Measurements from ENCODE around the gene CRYGS. TPM values are rescaled to one million over a fixed set of nuclear protein-coding genes. Genes with fewer than 3 reads are reported as not detected.

CRYGS gene
- total and polyA plus RNA-seq, 9 of the 15 experiments (the other 6 are each of a cell fraction or from before 2014, with no cell fraction given): 1.5 to 3.8 (median 2.0) TPM

DNA sequence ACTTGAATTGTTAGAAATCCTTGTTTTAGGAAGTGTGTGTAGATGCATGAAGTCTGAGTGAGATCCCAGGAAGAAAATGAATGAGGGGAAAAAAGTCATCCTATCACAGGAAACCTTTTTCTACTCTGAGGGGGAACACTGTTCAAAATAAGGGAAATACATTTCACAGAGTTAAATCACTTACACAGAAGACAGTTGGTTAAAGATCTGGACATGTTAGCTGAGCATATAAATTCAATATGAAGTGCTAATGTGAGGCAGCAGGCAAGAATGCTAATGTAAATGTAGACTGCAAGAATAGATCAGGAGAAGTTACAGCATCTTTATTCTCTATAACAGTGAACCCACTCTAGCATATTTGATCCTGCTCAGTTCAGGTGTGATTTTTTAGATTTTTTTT lies 20.4 kb upstream of the CRYGS start (continued):
- TF ChIP-seq, protein P1, sequence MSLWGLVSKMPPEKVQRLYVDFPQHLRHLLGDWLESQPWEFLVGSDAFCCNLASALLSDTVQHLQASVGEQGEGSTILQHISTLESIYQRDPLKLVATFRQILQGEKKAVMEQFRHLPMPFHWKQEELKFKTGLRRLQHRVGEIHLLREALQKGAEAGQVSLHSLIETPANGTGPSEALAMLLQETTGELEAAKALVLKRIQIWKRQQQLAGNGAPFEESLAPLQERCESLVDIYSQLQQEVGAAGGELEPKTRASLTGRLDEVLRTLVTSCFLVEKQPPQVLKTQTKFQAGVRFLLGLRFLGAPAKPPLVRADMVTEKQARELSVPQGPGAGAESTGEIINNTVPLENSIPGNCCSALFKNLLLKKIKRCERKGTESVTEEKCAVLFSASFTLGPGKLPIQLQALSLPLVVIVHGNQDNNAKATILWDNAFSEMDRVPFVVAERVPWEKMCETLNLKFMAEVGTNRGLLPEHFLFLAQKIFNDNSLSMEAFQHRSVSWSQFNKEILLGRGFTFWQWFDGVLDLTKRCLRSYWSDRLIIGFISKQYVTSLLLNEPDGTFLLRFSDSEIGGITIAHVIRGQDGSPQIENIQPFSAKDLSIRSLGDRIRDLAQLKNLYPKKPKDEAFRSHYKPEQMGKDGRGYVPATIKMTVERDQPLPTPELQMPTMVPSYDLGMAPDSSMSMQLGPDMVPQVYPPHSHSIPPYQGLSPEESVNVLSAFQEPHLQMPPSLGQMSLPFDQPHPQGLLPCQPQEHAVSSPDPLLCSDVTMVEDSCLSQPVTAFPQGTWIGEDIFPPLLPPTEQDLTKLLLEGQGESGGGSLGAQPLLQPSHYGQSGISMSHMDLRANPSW (CRISPR knock-in tag; IDR thresholded peaks at IDR 0.05): no peak
- no peak for TF ChIP-seq EHMT2 (IDR thresholded peaks at IDR 0.05)
- no peak for TF ChIP-seq SMARCA4 (IDR thresholded peaks at IDR 0.05)
- TF ChIP-seq ZNF766 (CRISPR knock-in tag; conservative IDR thresholded peaks at IDR 0.05): no peak
- no peak for TF ChIP-seq ZNF354B (CRISPR knock-in tag; IDR thresholded peaks at IDR 0.05)
- TF ChIP-seq JUNB (CRISPR knock-in tag; conservative IDR thresholded peaks at IDR 0.05): no peak

DNA sequence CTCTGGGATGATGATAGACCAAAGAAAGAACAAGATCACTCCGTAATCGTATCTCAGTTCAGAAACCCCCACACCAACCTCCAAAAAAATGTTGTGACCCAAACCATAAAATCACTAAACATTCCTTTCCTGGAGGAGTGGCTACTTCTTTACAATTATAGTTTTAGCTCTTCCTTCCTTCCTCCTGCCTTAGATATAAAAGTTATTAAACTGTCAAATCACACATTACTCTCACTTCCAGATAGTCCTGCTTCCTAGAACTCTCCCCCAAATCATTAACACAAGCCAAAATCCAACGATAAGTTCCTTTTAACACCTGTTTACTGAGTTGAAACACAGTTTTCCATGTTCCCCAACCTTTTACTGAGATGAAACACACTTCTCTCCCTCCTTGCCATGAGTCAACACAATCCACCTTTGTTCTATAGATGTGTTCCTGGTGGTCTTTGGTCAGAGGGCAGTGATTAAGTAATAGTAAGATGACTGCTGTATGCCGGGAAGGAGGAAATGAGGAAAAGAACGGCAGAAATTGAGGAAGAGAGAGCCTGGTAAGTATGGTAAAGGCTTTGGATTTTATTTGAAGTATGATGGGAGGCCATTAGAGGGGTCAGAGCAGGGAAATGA lies 8.3 kb upstream of the CRYGS start:
- no peak for FAIRE-seq
- peaks cover 80% of the 10 kb centered on the region for H3K36me3 ChIP-seq (ENCODE audit: control insufficient read depth, insufficient read depth, low read length)
- TF ChIP-seq GABPA (tag; conservative IDR thresholded peaks at IDR 0.05; ENCODE audit: low read depth) (no peak), POLR2H (tag; IDR thresholded peaks at IDR 0.05; ENCODE audit: low read depth) (no peak), CSDE1 (IDR thresholded peaks at IDR 0.05) (no peak)
- TF ChIP-seq, protein P2, sequence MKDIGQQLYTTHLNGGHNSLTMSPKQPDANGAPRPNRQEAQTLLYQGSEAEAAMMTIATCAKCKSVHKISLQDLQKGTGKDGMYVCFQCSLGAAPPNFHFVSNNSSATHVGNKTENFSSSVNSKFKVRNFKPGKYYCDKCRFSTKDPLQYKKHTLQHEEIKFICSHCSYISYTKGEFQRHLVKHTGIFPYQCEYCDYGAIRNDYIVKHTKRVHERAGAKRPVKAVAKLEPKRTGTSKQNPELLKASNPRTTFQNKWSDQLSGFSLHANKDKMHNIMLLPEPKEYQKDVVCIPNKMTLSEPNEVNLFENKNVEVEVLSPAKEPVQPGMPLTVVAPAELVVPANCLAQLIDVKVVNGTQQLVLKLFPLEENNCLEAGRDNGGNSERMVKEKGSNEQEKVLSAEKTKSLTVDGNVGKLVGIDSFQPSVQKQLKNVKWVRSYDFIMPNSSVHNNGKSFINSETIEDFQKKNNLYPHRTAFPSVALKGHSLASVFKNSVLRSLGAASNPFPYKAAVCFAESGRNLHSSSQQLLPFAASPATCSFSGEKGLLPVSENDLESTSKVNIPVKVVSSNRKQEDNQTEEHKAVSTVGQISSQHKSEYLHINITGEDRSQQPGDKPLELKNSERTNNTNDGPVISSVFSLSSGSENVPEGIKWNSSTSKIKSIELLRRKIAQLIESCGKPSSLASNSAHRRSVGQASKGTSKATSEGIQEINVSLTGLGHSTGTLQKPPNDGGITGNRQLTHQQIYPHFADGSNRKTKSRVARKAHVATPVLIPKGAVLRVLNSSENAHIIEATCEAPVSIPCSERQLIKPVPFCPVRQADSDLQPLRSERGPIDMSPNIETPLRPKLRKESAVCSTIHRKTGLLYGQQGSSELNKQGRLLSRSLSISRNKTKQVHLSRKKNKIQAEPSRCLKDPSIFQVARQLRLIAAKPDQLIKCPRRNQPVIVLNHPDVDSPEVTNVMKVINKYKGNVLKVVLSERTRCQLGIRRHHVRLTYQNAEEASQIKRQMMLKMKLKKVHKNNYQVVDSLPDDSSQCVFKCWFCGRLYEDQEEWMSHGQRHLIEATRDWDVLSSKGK (CRISPR knock-in tag; IDR thresholded peaks at IDR 0.05): no peak

More for the DNA sequence above, 8.3 kb upstream of the CRYGS start:
- DNase-seq (ENCODE audit: extremely low read depth in 1 of 4, low spot score in 3 of 4) (no peak), ATAC-seq (no peak; the same call in 2 of the 3 replicates)
- ChIA-PET CTCF (ENCODE audit: low intra/inter-chr PET ratio) (no interaction called here), POLR2A (interaction anchor here (0.9 kb wide), 1 partner anchor 18 kb away, joined by 3 read pairs; the partner anchor contains the start of gene DNAJB11)
- Histone ChIP-seq H3K4me3 (no peak overlapping the region), H3K9me3 (replicated peaks; ENCODE audit: control insufficient read depth, insufficient read depth, low read depth, low read length) (no peaks in the 10 kb centered on the region), H2AFZ (ENCODE audit: low read depth, low read length) (no peak overlapping the region), H3K9me1 (ENCODE audit: control insufficient read depth, insufficient read depth, low read length) (no peaks in the 10 kb centered on the region), H3K4me2 (ENCODE audit: insufficient read depth, low read length) (no peak overlapping the region), H3K9ac (ENCODE audit: insufficient read depth in 1 of 2, low read depth in 2 of 2, low read length in 2 of 2) (no peak overlapping the region), H3K27ac (ENCODE audit: extremely low read depth, low read depth, low read length) (no peak overlapping the region), H4K20me1 (replicated peaks; ENCODE audit: control insufficient read depth, insufficient read depth, low read length) (no peaks in the 10 kb centered on the region), H3K79me2 (ENCODE audit: control insufficient read depth, insufficient read depth, low read length) (no peaks in the 10 kb centered on the region), H3K27me3 (ENCODE audit: control insufficient read depth in 2 of 2, insufficient read depth in 2 of 2, low read length in 2 of 2) (no peaks in the 10 kb centered on the region), H3K4me1 (replicated peaks in 1 of 2; ENCODE audit: control insufficient read depth in 2 of 2, insufficient read depth in 2 of 2, low read length in 2 of 2) (no peaks in the 10 kb centered on the region)
- intact Hi-C loops (cut with micrococcal nuclease) (no loop called here), in situ Hi-C loops (cut with MboI) (no loop called here)
- BruUV-seq (replicated peaks): no TSS peak
- 91% methylated on average over 5 of the region's 5 CpGs for WGBS (ENCODE audit: insufficient coverage, low coverage, missing lambda C conversion rate)
